Fibroblast of mammary gland (primary cell): ENCODE data around the gene ARHGAP5.

Source experiments
- DNase-seq: peaks from one replicate; pipeline ENCODE4 v3.0.0-alpha.2; 2010; ENCODE audit warnings: low read depth
- H3K4me3 ChIP-seq: 2 replicates; pipeline ENCODE4 v1.5.1; 2011; ENCODE audit warnings: low read depth, mild to moderate bottlenecking, low read length, moderate library complexity; ENCODE audit not compliant: control insufficient read depth
- CTCF ChIP-seq: conservative IDR thresholded peaks from 2 replicates; pipeline ENCODE4 v1.5.1; 2011; ENCODE audit warnings: low read depth, low read length, inconsistent platforms; ENCODE audit not compliant: control insufficient read depth, insufficient read depth

Gene ARHGAP5

GRCh38 chr14:32074887-32075572 is 2.1 kb upstream of the ARHGAP5 start:
- no peak for DNase-seq
- H3K4me3 ChIP-seq, result peak overlapping the region; percentile 87
- no peak for TF ChIP-seq CTCF

GRCh38 chr14:32075672-32076277 is 1.3 kb upstream of the ARHGAP5 start:
- peak; percentile 23 for DNase-seq
- no peak for TF ChIP-seq CTCF
- H3K4me3 ChIP-seq, result peak overlapping the region; percentile 87

- peak overlapping the region; percentile 93 for H3K4me3 ChIP-seq
- TF ChIP-seq CTCF, result no peak
- DNase-seq, result peak; percentile 94
Observed at GRCh38 chr14:32076278-32077080, 625 bp upstream of the ARHGAP5 start.

GRCh38 chr14:32078023-32078857 is 1.1 kb downstream of the ARHGAP5 start:
- DNase-seq, result peak; percentile 33
- H3K4me3 ChIP-seq, result peak overlapping the region; percentile 93

GRCh38 chr14:32078858-32079216 is 1.7 kb downstream of the ARHGAP5 start:
- H3K4me3 ChIP-seq, result peak overlapping the region; percentile 93
- TF ChIP-seq CTCF, result no peak
- peak; percentile 30 for DNase-seq

More at GRCh38 chr14:32078023-32078857, 1.1 kb downstream of the ARHGAP5 start:
- TF ChIP-seq CTCF, result no peak

- TF ChIP-seq CTCF, result no peak
- no peak overlapping the region for H3K4me3 ChIP-seq
- DNase-seq, result no peak
Observed at GRCh38 chr14:32079264-32079663, 2.2 kb downstream of the ARHGAP5 start.
